ENCODE data around the gene RFX8.
"Not testable (repeated sequence)": the region's sequence is repeated elsewhere in the genome, so short reads cannot be mapped to it uniquely, and the experiment has no call there.

The RFX8 gene

DNA sequence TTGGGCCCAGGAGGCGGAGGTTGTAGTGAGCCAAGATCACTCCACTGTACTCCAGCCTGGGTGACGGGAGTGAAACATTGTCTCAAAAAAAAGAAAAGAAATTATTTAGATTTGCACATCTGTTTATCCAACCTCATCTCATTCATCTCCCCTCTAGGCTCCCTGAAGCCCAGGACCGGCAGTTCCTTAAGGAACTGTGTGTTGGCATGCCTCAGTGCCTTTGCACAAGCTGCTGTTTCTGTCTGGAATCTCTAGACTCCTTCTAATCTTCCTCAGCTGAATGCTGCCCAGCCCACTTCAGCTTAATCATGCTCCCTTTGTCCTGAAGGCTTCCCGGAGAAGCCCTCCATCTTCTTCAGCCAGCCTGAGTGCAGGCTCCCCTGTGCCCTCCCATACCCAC, 10.9 kb upstream of the RFX8 start:
- no peak for DNase-seq

DNA sequence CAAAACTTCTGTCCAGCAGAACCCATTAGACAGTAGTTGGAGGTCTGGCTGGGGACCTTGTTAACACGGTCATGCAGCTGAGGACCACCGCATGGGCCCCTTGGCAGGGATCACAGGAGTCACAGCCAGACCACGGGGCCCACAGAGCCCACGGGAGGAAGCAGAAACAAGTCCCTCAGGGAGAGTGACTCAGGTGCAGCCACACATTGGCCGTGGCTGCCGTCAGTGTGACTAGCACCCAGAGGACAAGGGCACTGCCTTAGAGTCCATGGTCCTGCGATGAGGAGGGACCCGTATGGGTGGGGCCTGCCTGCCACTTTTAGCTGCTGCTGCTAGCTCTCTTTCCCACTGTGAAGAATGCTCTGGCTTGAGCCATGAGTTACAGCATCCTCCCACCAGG, 5.9 kb upstream of the RFX8 start:
- DNase-seq = no peak

DNA sequence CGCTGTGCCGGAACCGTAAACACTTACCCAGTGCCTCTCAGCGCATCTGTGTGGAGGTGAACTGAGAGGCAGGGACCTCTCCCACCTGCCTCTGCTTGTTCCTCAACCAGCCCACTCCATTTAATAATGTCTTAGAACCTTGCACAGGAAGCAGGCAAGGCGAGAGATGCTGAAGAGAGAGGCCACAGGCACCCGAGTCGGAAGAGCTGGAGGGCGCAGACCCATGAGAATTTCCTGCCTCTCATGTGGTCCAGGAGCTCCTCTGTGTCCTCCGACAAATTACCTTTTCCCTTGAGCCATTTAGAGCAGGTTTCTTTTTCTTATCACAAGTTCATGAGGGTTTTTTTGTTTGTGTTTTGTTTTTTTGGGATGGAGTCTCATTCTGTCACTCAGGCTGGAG, 4.9 kb upstream of the RFX8 start:
- no peak for DNase-seq

DNA sequence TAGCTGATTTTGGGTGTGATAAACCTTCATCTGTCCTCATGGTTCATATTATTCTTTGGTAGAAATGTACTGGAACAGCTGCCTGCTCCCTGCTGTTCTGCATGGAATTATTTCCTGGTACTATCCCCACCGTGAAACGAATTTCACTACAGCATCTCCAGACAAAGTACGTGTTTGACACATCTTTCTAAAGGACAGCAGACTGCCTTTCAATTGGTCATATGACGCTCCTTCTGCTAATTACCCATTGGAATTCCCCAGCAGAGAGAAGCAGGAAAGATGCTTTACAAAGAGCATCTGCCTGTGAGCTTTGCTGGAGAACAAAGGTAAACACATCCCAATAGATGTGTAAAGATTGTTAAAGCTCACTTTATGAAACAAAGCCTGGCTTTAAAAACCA, 4.4 kb upstream of the RFX8 start:
- DNase-seq = peak; percentile 64

DNA sequence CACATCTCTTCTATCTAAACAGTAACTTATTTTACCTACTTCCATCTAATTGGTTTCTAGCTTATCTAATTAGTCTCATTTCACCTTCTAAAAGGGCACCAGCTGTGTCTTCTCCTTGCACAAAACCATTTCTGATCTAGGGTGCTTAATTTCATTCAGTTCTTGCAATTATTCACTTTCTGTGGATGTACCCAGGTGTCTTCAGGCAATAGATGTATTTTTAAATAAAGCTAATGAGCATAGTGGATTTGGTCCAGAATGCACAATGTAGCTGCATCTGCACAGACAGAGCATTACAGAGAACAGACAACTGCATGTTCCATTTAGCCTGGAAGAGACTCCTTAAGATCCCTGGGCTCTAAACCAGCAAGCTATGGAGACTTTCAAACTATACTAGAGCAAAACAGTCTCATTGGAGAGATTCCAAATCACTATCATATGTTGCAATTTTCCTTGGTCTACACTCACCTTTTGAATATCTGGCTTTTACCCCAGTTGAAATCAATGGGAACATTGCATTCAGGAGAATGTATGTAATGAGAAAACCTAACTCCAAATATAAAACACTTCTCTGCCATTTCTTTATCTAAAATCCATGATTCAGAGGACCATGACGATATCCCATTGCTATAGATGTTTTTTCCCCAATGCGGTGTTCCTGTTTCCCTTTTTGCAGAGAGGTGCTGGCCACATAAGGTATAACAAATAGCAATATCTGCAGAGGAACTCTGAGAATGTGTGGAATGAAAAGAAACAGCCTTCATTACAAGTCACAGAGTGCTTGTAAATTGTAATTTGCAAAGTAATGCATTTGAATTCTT, 3.5 kb upstream of the RFX8 start:
- no peak for DNase-seq

DNA sequence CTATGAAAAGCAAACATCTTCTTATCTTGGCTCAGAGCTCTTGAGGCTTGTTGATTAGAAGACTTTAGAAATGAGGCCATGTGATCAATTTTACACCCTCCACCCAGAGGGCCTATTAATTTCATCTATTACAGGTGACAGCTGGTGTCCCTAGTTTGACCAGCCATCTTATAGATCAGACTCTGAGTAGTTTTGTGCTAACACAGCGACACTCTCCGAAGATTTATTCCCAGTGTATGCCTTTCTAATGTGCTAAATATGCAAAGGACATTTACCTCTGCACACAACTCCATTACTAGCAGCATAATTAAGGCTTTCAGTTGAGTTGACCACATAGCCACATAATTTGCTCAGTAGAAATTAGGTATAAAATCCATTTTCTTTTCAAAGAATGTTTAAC, 2.6 kb upstream of the RFX8 start:
- DNase-seq = no peak

DNA sequence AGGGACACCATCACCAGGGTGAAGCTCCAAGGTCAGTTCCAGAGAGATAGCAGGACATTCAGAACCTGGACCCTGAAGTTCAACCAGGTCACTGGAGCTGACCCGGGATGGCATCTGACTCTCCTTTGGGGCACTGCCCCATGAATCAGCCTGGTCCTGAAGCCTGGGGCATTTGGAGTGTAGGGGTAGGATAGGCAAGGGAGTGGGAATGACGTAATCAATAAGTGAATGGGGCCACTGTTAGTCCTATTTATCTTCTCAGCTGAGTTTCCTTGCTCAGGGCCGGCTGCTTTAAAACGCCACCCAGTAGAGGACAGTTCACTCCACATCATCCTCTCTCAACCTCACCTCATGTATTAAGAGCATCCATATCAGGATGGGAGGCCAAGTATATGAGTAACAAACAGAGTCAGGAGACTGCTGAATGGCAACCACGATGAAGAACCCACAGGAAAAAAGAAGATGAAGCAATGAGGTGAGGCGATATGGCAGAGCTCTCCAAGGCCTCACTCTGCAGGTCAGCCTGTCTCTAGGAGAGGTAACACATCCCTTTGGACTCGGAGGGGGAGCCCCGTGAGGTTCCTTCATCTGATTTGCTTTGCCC, 1.8 kb upstream of the RFX8 start:
- DNase-seq = no peak

DNA sequence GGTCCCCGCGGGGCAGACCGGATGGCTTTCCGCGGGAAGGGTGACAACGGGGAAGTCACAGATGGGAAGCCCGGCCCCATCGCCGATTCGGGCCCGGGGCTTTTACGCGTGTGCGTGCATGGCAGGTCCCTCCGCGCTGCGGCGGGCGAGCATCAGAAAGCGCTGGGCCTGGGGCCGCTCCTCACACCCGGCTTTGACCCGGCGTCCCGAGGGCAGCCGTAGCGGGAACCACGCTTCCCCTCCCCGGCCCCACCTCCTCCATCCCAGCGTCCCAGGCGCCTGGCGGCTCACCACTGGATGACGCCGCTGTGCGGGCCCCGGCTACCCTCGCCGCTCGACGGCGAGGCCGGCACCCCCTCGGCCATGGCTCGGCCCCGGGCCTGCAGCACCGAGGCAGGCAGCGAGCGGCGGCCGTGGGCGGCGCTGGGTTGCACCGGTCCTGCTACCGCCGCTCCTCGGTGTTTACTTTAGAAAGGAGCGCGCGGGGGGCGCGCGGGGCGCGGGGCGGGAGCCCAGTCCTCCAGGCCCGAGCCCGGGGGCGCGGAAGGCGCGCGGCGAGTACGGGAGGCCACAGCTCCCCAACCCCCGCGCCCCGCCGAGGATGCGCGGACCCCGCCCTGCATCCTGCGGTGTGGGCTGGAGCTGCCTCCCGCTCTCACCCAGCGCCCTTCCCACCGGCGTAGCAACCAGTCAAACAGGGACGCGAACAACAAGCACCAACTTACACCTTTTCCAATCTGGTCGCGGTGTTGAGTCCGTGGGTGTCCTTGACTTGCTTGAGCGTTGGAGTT, 806 bp downstream of the RFX8 start:
- peak; percentile 69 for DNase-seq

DNA sequence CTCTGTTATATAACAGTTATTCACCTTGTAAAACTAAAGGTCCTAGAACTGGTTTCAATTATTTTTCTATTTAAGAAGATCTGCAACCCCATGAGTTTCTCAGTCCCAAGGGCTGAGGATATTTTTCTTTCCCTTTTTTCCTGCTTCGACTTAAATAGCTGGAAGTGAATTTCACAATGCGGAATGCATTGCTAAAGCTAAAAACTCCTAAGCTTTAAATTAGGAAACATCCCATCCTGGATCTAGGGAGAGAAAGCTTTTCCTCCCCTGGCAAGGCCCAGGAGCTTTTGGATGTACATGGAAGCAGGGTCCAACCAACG, 1.4 kb downstream of the RFX8 start:
- no peak for DNase-seq

DNA sequence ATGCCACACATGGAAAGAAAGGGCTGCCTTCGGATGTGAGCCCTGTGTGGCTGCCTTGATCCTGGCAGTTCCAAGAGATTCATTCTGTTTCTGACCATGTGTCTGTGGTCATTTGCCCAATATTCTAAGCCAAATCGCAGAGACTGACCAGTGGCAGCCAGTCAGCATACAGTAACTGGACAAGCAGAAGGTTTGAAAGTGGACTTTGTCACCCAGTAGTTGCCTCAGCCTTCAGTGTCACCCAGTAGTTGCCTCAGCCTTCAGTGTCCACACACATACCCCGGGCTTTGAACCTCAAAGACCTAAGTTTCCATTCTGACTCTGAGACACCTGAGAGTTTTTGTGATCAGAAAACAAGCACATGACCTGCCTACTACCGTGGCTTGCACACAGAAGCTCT, 5.0 kb downstream of the RFX8 start:
- DNase-seq = no peak

DNA sequence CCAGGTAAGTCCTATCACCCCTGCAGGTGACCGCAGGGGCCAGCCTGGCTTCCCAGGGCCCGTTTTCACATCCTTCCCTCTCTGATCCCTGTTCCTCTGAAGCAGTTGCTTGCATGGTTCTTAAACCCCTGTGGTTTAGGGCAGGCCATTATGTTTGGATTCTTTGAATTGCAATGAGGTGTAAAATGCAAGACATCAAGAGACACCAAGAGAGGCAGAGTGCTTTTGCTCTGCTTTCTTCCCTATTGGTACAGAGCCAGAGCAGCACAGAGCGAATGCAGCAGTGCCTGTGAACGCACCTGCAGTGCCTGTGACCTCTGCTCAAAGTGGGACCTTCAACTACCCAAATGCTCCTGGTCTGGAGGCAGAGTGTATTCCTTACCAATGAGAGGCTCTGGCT, 7.6 kb downstream of the RFX8 start:
- DNase-seq = peak; percentile 82

DNA sequence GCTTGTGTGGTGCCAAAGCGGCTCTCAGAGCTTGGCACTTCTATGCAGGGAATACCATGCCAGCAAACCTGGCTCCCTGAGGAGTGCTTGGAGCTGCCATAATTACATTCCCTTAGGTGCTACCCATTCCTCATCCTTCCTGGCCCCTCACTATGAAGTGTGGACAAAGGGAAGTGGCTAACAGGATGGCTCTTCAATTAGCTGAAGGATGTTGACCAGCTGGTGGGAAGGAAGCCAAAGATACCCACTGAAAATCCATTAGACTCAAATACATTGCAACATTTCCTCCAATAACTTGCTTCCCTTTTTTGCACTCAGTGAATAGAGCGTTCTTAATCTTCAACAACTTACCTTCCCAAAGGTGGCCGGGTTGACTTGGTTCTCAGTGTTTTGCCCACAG, 8.5 kb downstream of the RFX8 start:
- DNase-seq = no peak

DNA sequence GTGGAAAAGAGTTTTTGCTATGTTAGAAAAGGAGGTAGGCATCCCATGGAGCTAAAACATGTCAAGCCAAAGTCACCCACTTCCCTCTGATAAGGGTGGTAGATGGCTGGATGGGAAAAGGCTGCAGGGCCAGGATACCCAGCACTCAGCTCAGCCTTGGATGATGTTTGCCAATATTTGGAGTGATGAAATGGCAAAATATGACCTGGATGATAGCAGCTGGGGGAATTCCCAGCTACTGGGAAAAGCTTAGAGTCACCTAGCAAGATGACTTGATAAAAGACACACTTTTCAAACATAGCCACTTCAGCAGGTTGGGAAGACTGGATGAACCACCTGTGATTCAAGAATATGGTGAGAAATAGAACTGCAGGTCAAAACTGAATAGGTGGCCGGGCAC, 10.1 kb downstream of the RFX8 start:
- DNase-seq = no peak

DNA sequence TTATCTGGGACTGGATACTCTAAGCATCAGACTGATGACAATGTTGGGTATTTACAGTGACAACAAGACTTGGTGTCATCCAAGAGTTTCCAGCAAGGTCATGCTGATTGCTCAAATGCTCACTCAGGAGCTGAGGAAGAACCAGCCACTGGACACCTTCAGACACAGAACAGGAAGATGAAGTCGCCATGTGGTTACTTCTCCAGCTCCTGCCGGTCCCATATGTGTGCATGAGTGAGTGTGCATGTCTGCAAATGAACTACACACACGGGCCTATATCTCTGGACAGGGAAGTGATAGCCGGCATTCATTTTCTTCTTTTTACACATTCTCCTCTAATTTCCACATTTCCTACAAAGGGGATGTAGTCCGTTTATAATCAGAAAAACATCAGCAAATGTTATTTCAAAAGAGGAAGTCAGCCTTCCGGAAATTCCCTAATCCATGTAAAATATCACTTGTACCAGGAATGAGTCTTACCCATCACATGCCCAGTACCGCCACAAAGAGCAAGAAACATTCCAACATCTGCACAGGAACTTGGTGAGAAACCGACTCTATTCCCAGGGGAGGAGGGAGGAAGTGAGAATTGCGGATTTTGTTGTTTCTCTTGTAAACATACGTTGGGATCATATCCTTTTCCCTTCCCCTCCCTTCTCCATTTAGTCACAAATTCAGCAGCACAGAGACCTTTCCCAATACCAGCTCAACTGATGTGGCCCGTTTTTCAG, 10.8 kb downstream of the RFX8 start:
- no peak for DNase-seq

DNA sequence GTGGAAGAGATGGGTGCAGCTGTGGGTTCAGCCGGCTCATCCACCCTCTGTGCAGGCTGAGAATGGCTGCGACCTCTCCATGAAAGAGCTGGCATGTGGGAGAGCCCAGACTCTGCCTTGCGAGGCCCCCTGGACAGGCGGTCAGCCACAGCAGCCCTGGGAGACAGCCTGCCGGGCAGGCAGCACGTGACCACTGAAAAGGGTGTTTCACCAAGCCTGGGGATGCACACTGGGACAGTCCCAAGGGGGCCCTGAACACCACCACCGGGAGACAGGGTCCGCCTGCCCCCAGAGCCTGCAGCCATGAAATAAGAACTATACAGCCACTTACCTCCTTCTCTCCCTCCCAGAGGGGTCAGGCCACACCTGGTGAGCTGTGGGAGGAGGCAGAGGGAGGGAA, 11.5 kb downstream of the RFX8 start:
- no peak for DNase-seq

DNA sequence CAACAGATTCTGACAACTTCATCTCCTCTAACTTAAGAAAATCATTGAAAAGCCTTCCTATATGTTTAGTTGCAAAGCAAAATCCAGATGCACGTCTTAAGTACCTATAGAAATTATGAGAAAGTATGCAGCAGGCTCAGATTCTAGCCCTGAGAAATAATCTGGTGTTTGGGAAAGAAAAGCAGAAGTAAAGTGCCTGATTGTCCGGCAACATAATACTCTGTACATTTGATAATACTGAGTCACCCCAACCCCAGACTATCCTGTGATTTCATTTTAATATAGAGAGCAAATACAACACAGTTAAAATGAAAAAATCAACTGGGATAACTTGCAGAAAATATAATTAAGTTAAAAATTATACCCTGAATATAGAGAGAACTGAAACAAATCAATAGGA, 13.5 kb downstream of the RFX8 start:
- DNase-seq = no peak

DNA sequence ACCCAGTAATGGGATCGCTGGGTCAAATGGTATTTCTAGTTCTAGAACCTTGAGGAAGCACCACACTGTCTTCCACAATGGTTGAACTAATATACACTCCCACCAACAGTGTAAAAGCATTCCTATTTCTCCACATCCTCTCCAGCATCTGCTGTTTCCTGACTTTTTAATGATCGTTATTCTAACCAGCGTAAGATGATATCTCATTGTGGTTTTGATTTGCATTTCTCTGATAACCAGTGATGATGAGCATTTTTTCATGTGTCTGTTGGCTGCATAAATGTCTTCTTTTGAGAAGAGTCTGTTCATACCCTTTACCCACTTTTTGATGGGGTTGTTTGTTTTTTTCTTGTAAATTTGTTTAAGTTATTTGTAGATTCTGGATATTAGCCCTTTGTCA, 20.5 kb downstream of the RFX8 start:
- DNase-seq = not testable (repeated sequence)

DNA sequence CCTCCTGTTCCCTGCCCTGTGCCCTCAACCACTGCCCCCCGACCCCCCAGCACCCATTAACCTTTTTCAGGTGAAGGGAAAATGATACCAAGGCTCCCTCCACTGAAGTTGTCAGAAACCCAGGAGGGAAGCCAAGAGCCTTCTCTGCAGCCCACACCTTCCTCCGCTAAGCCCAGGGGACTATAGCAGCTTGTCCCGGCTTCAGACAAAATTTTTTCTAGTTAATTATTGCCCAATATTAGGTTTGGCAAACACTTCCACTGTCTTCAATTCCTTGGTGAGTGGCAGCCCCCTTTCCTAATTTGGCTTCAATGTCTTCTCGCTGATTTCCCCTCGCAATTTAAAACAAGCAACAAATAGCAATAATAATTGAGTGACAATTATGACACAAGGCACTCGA, 23.9 kb downstream of the RFX8 start:
- no peak for DNase-seq

DNA sequence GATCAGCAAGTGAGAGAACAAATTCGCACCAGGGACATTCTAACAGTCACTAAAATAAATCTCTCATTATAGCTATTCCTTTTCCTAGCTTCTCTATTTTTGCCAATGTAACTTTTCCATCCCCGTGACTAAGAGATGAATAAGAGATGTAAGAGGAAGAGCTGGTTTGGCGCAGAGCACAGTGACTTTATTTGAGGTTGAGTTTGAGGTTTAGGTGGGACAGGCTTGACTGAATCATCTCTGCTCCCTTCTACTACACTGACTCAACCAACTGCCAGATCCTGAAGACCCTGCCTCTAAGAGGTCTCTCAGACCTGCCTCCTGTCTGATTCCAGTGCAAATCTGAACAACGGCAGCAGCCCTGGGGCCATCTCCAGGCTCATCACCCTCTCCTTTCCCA, 28.0 kb downstream of the RFX8 start:
- DNase-seq = no peak

DNA sequence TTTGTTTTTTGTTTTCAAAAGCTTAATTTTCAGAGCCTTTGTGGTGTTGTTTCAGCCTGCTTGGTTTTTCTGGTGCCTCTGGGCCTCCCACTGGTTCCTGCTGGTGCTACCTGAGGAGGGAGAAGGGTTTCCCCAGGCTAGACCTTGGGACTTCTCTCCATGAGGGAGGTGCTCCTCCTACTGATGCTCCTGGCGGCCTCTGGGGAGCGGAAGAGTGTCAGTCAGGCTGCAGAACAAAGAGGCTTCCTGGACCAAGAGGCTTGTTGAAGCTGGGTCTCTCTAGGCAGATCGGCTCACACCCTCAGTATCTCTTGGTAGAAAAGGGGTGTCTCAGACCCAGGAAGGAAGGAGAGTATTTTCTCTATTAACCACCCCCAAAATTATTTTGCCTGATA, 32.2 kb downstream of the RFX8 start:
- no peak for DNase-seq

DNA sequence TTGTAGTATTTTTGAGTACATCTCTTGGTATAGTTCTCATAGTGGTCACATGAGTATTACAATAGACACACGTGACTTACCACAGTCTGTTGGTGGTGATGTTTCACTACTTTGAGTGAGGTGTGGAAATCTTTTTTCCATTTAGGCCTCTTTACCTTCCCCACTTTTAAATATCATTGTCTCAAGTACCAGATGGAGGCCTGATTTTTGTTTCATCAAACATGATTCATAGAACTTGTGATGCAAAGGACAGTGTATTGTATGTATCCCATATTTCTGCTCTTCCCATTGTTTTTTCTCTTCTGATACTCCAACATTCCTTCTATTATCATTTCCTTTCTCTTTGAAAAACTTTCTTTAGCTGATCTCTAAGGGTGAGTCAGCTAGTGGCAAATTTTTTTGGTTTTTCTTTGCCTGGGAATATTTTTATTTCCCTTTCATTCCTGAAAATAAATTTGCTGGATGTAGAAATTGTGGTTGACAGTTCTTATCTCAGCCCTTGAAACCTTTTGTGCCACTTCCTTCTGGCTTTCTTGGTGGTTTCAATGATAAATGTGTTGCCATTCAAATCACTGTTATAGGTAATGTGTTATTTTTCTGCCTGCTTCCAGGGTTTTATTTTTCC, 32.8 kb downstream of the RFX8 start:
- no peak for DNase-seq

DNA sequence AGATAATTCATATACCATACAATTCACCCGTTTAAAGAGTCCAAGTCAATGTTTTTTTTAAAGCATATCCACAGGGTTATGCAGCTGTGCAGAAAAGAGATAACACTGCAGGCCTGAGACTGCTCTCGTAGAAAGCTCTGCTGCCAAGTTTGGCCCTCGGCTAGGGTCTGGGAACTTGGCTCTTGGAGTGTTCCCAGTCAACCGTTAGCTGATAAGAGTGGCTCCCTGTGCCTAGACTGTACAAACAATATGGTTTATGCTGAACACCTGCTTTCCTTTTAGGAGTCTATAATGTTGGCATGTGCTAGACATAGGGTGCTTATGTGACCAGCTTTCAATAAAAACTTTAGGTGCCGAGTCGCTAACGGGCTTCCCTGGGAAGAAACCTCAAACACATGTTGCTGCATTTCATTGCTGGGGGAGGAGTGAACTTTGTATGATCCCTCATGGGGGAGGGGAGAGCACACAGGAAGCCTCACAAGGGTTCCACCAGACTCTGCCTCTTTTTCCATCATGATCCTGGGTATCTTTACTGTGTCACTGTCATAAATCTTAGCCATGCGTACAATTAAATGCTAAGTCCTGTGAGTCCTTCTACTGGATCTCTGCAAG, 34.7 kb downstream of the RFX8 start:
- DNase-seq = no peak

DNA sequence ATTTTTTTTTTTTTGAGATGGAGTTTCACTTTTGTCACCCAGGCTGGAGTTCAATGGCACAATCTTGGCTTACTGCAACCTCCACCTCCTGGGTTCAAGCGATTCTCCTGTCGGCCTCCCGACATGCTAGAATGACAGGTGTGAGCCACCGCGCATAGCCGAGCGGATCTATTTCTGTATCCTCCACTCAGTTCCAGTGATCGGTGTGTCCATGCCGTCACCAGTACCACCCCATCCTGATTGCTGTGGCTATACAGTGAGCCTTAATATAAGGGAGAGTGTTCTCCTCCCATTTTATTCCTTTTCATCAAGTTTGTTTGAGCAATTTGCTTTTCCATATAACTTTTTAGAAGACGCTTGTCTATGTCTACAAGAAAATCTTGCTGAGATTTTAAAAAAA, 35.2 kb downstream of the RFX8 start:
- no peak for DNase-seq
